Skin epidermis (tissue), 12 donors: ENCODE results near the gene TGFBR1.
"Not testable (repeated sequence)": the region's sequence is repeated elsewhere in the genome, so short reads cannot be mapped to it uniquely, and the experiment has no call there.

Source experiments
- H3K27ac ChIP-seq, 21 experiments: fragments of 200-600 bp; sonication (generic) in 11 of 21; one replicate each; pipeline ENCODE4 v1.5.0; 2020; ENCODE audit warnings: mild to moderate bottlenecking in 3 of 21, inconsistent platforms in 2 of 21, moderate library complexity in 2 of 21
- H3K4me3 ChIP-seq, 7 experiments: fragments of 200-600 bp; sonication (generic) in 2 of 7; one replicate each; pipeline ENCODE4 v1.5.0; 2020; ENCODE audit warnings: inconsistent platforms in 2 of 7, mild to moderate bottlenecking in 2 of 7, moderate library complexity in 1 of 7

TGFBR1 gene

GRCh38 chr9:99074902-99075245, 30.0 kb upstream of the TGFBR1 start:
- Histone ChIP-seq H3K27ac (peak overlapping the region in 3 of 21 experiments; percentile 4 to 38 (median 24)), H3K4me3 (no peak overlapping the region)

GRCh38 chr9:99075246-99075912, 29.5 kb upstream of the TGFBR1 start:
- H3K4me3 ChIP-seq, result no peak overlapping the region
- peak overlapping the region in 3 of 21 experiments; percentile 4 to 38 (median 24) for H3K27ac ChIP-seq

GRCh38 chr9:99076030-99076429, 28.9 kb upstream of the TGFBR1 start:
- H3K4me3 ChIP-seq, result no peak overlapping the region
- H3K27ac ChIP-seq, result peak overlapping the region in 6 of 21 experiments; percentile 3 to 90 (median 60)

DNA sequence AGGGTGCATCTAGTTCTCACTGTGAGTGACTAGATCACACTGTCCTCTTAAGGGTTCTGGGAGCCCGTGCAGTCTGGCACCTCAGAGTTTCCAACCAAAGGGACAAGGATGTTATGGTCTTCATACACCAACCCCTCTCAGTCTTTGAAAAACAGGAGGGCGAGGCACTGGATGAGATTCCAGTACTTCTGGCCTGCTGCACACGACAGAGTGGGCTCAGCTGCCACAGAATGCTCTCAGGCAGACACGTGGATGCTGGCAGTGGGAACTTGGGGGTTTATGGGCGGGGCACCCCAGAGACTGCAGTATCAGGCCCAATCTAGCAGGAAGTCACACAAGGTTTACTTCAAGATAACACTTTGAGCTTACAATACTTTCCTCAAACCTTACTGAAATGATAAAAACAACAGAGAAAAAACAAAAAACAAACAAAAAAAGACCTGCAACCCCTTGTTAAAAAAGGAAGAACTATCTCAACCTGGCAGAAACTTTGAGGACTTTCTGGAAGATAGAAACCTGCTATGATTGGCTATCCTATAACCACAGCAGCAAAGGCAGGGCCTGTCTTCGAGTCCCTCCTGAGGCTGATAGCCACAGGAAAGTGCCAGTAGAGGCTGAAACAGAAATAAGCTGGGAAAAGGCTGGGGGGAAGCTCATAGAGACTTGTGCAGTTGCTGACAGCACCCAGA, 28.3 kb upstream of the TGFBR1 start:
- Histone ChIP-seq H3K4me3 (no peak overlapping the region), H3K27ac (peak overlapping the region in 12 of 21 experiments; percentile 3 to 90 (median 56))

- Histone ChIP-seq H3K27ac (no peak overlapping the region), H3K4me3 (no peak overlapping the region)
Measured at GRCh38 chr9:99078717-99079116, 26.2 kb upstream of the TGFBR1 start.

DNA sequence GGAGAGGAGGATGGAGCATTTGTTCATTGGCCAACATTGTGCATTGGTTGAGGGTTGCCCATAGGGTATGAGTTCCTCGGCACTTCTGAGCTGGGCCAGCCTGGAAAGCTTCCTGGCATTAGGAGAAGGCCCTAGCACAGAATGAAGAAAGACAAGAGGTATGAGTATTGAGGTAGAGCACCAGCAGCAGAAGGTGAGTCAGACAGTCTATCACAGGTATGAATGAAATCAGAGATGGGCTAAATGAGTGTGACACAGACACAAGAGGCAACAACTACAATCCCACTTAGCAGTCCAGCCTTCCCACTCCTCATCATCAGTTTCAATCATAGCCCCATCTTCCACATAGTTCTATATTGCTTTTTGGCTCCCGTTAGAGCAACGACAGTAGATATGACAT, 25.4 kb upstream of the TGFBR1 start:
- no peak overlapping the region for H3K27ac ChIP-seq
- H3K4me3 ChIP-seq, result no peak overlapping the region

- no peak overlapping the region for H3K27ac ChIP-seq
- H3K4me3 ChIP-seq, result no peak overlapping the region
Measured at GRCh38 chr9:99083051-99083450, 21.9 kb upstream of the TGFBR1 start.

DNA sequence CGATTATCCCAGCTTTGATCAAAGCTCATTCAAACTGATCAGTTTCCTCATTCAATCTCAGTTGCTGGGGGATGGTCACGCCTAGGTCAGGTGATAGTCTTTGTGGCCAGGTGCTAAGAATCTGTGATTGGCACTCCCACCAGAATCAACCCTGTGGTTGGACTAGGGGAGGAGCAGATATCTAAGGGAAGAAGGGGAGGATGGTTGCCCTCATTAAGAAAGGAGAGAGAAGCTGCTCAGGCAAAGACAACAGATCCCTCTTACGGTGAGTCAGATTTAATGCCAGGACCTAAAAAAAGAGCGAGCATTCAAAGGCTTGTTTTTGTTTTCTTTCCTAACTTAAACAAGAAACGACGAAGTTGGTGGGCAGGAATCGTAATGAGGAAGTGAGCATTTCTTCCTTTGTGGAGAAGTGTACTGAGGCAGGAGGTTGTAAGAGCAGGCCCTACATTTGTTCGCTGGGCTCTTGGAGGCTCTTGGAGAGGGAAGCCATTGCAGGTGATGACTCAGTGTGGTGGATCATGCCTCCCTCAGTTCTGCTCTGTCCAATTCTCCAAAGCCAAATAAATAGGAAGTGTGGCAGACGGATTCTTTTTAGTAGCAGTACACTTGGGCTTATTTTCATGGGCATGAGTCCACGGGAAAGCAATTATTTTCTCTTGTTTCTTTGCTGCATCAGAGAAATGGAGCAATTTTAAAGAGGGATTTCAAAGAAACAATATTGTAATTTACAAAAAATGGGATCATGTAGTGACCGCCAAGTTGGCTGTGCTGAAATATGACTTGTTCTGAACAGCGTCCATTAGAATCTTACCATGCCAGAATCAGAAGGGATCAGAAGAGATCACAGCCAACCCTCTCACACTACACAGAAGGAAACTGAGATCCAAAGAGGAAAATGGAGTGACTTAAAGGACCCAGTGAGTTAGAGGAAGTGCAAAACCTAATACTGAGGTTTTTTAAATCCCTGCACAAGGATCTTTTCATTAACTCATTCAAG, 18.7 kb upstream of the TGFBR1 start:
- no peak overlapping the region for H3K4me3 ChIP-seq
- peak overlapping the region in 11 of 21 experiments; percentile 1 to 66 (median 33) for H3K27ac ChIP-seq

DNA sequence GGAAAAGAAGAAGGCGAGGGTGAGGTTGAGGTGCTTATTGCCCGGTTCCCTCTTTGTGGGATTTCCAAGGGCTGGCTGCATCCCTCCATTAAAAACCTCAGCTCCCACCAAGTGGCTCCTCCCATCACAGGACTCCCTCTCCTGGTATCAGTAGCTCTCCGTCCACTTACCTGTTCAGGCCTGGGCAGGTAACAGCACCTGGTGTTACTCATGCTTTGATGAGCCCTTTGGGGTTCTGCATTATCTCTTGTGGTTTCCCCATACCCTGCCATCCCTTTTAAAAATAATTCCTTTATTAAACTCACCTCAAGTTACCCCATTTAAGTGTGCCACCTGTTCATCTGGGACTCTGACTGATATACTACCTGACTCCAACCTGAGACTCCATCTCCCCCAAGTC, 17.5 kb upstream of the TGFBR1 start:
- no peak overlapping the region for H3K27ac ChIP-seq
- no peak overlapping the region for H3K4me3 ChIP-seq

- H3K27ac ChIP-seq, result peak overlapping the region in 3 of 21 experiments; percentile 28 to 78 (median 77)
Measured at GRCh38 chr9:99090336-99091130, 14.4 kb upstream of the TGFBR1 start.

GRCh38 chr9:99092643-99093491, 12.0 kb upstream of the TGFBR1 start:
- no peak overlapping the region for H3K4me3 ChIP-seq
- H3K27ac ChIP-seq, result peak overlapping the region in 7 of 21 experiments; percentile 5 to 56 (median 30)

More at GRCh38 chr9:99090336-99091130, 14.4 kb upstream of the TGFBR1 start:
- H3K4me3 ChIP-seq, result no peak overlapping the region

GRCh38 chr9:99093492-99093791, 11.5 kb upstream of the TGFBR1 start:
- no peak overlapping the region for H3K4me3 ChIP-seq
- peak overlapping the region in 2 of 21 experiments; percentile 30 to 50 for H3K27ac ChIP-seq

DNA sequence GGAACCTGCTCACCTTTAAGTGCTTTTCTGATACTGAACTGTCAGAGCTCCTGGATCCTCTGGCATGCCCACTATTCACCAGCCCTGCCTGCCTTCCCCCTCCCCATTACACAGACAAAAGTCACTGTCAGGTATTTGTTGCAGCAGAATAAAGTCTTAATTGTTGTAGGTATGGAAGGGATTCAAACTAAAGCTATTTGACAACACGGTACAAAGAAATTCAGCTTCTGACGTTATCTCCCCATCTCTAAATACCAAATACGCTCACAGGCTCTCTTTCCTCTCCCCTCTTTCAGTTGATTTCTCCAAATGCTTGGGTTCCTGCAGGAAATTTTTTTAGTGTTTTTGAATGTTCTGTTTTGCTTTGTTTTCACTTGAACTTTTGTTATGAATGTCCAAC, 9.3 kb upstream of the TGFBR1 start:
- no peak overlapping the region for H3K27ac ChIP-seq
- H3K4me3 ChIP-seq, result no peak overlapping the region

- Histone ChIP-seq H3K27ac (no peak overlapping the region), H3K4me3 (no peak overlapping the region)
Measured at GRCh38 chr9:99096409-99096808, 8.5 kb upstream of the TGFBR1 start.

GRCh38 chr9:99099806-99100585, 4.9 kb upstream of the TGFBR1 start:
- not testable (repeated sequence) for H3K4me3 ChIP-seq, H3K27ac ChIP-seq

- no peak overlapping the region for H3K27ac ChIP-seq
- no peak overlapping the region for H3K4me3 ChIP-seq
Measured at GRCh38 chr9:99101271-99101670, 3.6 kb upstream of the TGFBR1 start.

- H3K4me3 ChIP-seq, result no peak overlapping the region
- peak overlapping the region in 2 of 21 experiments; percentile 18 to 31 for H3K27ac ChIP-seq
Measured at GRCh38 chr9:99101812-99102211, 3.1 kb upstream of the TGFBR1 start.
